SU-DHL-6 (cell line): ENCODE data around the gene MLIP.

Experiments
- EZH2phosphoT487 ChIP-seq: fragments of 200-600 bp; sonication (generic), shearing (Covaris generic); conservative IDR thresholded peaks from 2 replicates; pipeline ENCODE4 v1.6.1; 2018; ENCODE audit warnings: mild to moderate bottlenecking, antibody characterized with exemption, low read length, moderate library complexity, mixed read lengths
- TF ChIP-seq, protein P1 (sequence below): fragments of 200-600 bp; sonication (generic); IDR thresholded peaks from one replicate; pipeline ENCODE4 v1.5.1; 2017; ENCODE audit warnings: antibody characterized with exemption, mild to moderate bottlenecking, low read length, moderate library complexity; ENCODE audit not compliant: insufficient read depth, poor library complexity, severe bottlenecking

DNA sequence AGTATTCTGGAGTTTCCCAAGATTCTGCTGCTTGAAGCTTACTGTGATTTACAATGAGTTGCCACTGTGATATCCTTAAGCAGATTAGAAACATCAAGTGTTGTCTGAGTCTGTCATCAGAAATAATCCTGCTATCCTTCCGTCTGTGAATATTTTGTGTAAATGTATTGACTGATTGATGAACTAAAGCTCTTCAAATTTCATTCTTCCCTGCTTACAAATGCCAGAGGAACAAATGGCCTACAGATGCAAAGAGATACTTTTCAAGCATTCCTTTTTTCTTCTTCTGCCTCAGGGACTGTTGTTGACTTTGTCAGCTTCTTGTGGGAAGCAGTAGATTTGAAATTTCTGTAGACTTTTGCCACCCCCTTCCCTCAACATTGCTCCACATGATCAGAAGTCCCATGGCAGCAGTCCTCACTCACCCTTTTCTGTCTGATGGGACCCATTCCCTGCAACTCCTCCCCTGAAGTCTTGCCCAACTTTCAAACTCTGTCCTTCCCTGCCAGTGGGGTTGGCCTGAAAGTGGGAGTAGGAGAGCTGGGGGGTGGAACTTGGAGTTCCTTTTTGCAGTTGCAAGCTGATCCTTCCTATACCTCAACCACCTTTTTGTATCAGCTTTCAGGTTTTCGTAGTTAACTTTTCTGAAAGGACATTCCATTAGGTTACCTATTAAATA, 38.5 kb upstream of the MLIP start:
- TF ChIP-seq, protein P1, sequence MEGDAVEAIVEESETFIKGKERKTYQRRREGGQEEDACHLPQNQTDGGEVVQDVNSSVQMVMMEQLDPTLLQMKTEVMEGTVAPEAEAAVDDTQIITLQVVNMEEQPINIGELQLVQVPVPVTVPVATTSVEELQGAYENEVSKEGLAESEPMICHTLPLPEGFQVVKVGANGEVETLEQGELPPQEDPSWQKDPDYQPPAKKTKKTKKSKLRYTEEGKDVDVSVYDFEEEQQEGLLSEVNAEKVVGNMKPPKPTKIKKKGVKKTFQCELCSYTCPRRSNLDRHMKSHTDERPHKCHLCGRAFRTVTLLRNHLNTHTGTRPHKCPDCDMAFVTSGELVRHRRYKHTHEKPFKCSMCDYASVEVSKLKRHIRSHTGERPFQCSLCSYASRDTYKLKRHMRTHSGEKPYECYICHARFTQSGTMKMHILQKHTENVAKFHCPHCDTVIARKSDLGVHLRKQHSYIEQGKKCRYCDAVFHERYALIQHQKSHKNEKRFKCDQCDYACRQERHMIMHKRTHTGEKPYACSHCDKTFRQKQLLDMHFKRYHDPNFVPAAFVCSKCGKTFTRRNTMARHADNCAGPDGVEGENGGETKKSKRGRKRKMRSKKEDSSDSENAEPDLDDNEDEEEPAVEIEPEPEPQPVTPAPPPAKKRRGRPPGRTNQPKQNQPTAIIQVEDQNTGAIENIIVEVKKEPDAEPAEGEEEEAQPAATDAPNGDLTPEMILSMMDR: no peak
- no peak for TF ChIP-seq EZH2phosphoT487
